HEK293 (cell line): ENCODE measurements around the gene LAMA2.

Experiments
- CTCF ChIA-PET: fragments of 350-600 bp; formaldehyde crosslinking; extraction: SDS; loops from one replicate; lab custom pipeline; 2021; ENCODE audit warnings: antibody characterized with exemption; lab: Yijun Ruan, JAX
- POLR2A ChIA-PET: fragments of 300-600 bp; formaldehyde crosslinking; extraction: SDS; loops from one replicate; lab custom pipeline; 2020; ENCODE audit warnings: antibody characterized with exemption, inconsistent platforms; lab: Yijun Ruan, JAX
- H3K27ac ChIP-seq: fragments of 200-500 bp; sonication (Bioruptor generic); 2 replicates; pipeline ENCODE4 v1.5.1; 2014; ENCODE audit warnings: low read depth, low read length, control low read depth, inconsistent platforms; ENCODE audit errors: extremely low read depth
- H3K36me3 ChIP-seq, 2 experiments: fragments of 200-500 bp in 1 of 2; sonication (Bioruptor generic) in 1 of 2; 1 replicate in 1 of 2; 2 replicates in 1 of 2; pipeline ENCODE4 v1.5.1; 2014 to 2017; ENCODE audit warnings: inconsistent platforms in 2 of 2, low read length in 2 of 2; ENCODE audit not compliant: control insufficient read depth in 2 of 2, insufficient read depth in 1 of 2
- H3K4me1 ChIP-seq: fragments of 200-500 bp; sonication (Bioruptor generic); 2 replicates; pipeline ENCODE4 v1.5.1; 2014; ENCODE audit warnings: mild to moderate bottlenecking, low read length, inconsistent platforms; ENCODE audit not compliant: control insufficient read depth, insufficient read depth
- H3K4me3 ChIP-seq: 2 replicates; pipeline ENCODE4 v1.5.1; 2011; ENCODE audit warnings: low read depth, mild to moderate bottlenecking, control low read depth, low read length, moderate library complexity
- H3K9me3 ChIP-seq: fragments of 200-500 bp; sonication (Bioruptor generic); 2 replicates; pipeline ENCODE4 v1.5.1; 2014; ENCODE audit warnings: low read depth, low read length, inconsistent platforms; ENCODE audit not compliant: control insufficient read depth, insufficient read depth
- FEZF1 ChIP-seq: fragments of 450-650 bp; formaldehyde crosslinking; IDR thresholded peaks from 2 replicates; pipeline ENCODE4 v1.5.1; 2016; ENCODE audit warnings: missing biosample characterization, missing genetic modification characterization
- HOXD13 ChIP-seq: sonication (generic); formaldehyde crosslinking; IDR thresholded peaks from 2 replicates; pipeline ENCODE4 v1.8.0; 2022; ENCODE audit warnings: missing genetic modification reagents, borderline replicate concordance
- KLF7 ChIP-seq: fragments of 450-650 bp; formaldehyde crosslinking; IDR thresholded peaks from 2 replicates; pipeline ENCODE4 v1.5.1; 2016; ENCODE audit warnings: missing biosample characterization, missing genetic modification characterization, borderline replicate concordance
- OVOL3 ChIP-seq: fragments of 450-650 bp; formaldehyde crosslinking; IDR thresholded peaks from 2 replicates; pipeline ENCODE4 v1.5.1; 2016; ENCODE audit warnings: missing biosample characterization, missing genetic modification characterization
- SP7 ChIP-seq: fragments of 450-650 bp; formaldehyde crosslinking; IDR thresholded peaks from 2 replicates; pipeline ENCODE4 v1.5.1; 2016; ENCODE audit warnings: missing biosample characterization, missing genetic modification characterization
- ZBTB1 ChIP-seq: fragments of 450-650 bp; formaldehyde crosslinking; IDR thresholded peaks from 2 replicates; pipeline ENCODE4 v1.5.1; 2016; ENCODE audit warnings: missing biosample characterization, missing genetic modification characterization
- ZNF10 ChIP-seq: fragments of 450-650 bp; formaldehyde crosslinking; IDR thresholded peaks from 2 replicates; pipeline ENCODE4 v1.5.1; 2017; ENCODE audit warnings: missing biosample characterization, missing genetic modification characterization
- ZNF112 ChIP-seq: fragments of 450-650 bp; formaldehyde crosslinking; IDR thresholded peaks from 2 replicates; pipeline ENCODE4 v1.5.0; 2017; ENCODE audit warnings: missing biosample characterization, missing genetic modification characterization
- ZNF132 ChIP-seq: fragments of 450-650 bp; formaldehyde crosslinking; IDR thresholded peaks from 2 replicates; pipeline ENCODE4 v1.5.1; 2017; ENCODE audit warnings: missing biosample characterization, missing genetic modification characterization, borderline replicate concordance
- ZNF146 ChIP-seq: fragments of 450-650 bp; formaldehyde crosslinking; IDR thresholded peaks from 2 replicates; pipeline ENCODE4 v1.5.1; 2016; ENCODE audit warnings: missing biosample characterization, missing genetic modification characterization
- ZNF155 ChIP-seq: fragments of 450-650 bp; formaldehyde crosslinking; IDR thresholded peaks from 2 replicates; pipeline ENCODE4 v1.5.1; 2016; ENCODE audit warnings: missing biosample characterization, missing genetic modification characterization
- ZNF214 ChIP-seq: fragments of 450-650 bp; formaldehyde crosslinking; IDR thresholded peaks from 2 replicates; pipeline ENCODE4 v1.5.1; 2017; ENCODE audit warnings: missing biosample characterization, mild to moderate bottlenecking, missing genetic modification characterization, borderline replicate concordance
- ZNF239 ChIP-seq: fragments of 450-650 bp; formaldehyde crosslinking; IDR thresholded peaks from 2 replicates; pipeline ENCODE4 v1.5.1; 2016; ENCODE audit warnings: missing biosample characterization, missing genetic modification characterization
- ZNF274 ChIP-seq, 2 experiments: fragments of 200-500 bp in 1 of 2; fragments of 450-650 bp in 1 of 2; sonication (Bioruptor generic) in 1 of 2; formaldehyde crosslinking in 1 of 2; IDR thresholded peaks; 2 replicates each; pipeline versions ENCODE4 v1.5.1 to v1.6.1; 2014 to 2016; ENCODE audit warnings: borderline replicate concordance in 1 of 2, inconsistent platforms in 1 of 2, low read length in 1 of 2, missing biosample characterization in 1 of 2, missing genetic modification characterization in 1 of 2
- ZNF324 ChIP-seq: fragments of 450-650 bp; formaldehyde crosslinking; IDR thresholded peaks from 2 replicates; pipeline ENCODE4 v1.5.1; 2016; ENCODE audit warnings: missing biosample characterization, missing genetic modification characterization
- ZNF37A ChIP-seq: fragments of 450-650 bp; IDR thresholded peaks from 2 replicates; pipeline ENCODE4 v1.5.1; 2018; ENCODE audit warnings: missing biosample characterization, missing genetic modification characterization
- ZNF433 ChIP-seq: fragments of 450-650 bp; formaldehyde crosslinking; IDR thresholded peaks from 2 replicates; pipeline ENCODE4 v1.5.1; 2016; ENCODE audit warnings: missing biosample characterization, missing genetic modification characterization, low read depth
- ZNF514 ChIP-seq: fragments of 450-650 bp; formaldehyde crosslinking; IDR thresholded peaks from 2 replicates; pipeline ENCODE4 v1.5.1; 2016; ENCODE audit warnings: missing biosample characterization, missing genetic modification characterization
- ZNF544 ChIP-seq: fragments of 450-650 bp; formaldehyde crosslinking; IDR thresholded peaks from 2 replicates; pipeline ENCODE4 v1.5.0; 2017; ENCODE audit warnings: missing biosample characterization, missing genetic modification characterization
- ZNF571 ChIP-seq: fragments of 450-650 bp; formaldehyde crosslinking; IDR thresholded peaks from 2 replicates; pipeline ENCODE4 v1.5.0; 2017; ENCODE audit warnings: missing biosample characterization, missing genetic modification characterization
- ZNF664 ChIP-seq: fragments of 450-650 bp; formaldehyde crosslinking; IDR thresholded peaks from 2 replicates; pipeline ENCODE4 v1.5.1; 2016; ENCODE audit warnings: missing biosample characterization, missing genetic modification characterization
- ZSCAN30 ChIP-seq: fragments of 450-650 bp; IDR thresholded peaks from 2 replicates; pipeline ENCODE4 v1.5.1; 2018; ENCODE audit warnings: missing biosample characterization, mild to moderate bottlenecking, missing genetic modification characterization, moderate library complexity
- ZXDB ChIP-seq: fragments of 450-650 bp; formaldehyde crosslinking; IDR thresholded peaks from 2 replicates; pipeline ENCODE4 v1.5.1; 2016; ENCODE audit warnings: missing biosample characterization, missing genetic modification characterization
- TF ChIP-seq, protein P1 (sequence below): fragments of 450-650 bp; IDR thresholded peaks from 2 replicates; pipeline ENCODE4 v1.5.1; 2018; ENCODE audit warnings: missing biosample characterization, mild to moderate bottlenecking, missing genetic modification characterization
- TF ChIP-seq, protein P2 (sequence below): fragments of 450-650 bp; formaldehyde crosslinking; conservative IDR thresholded peaks from 2 replicates; pipeline ENCODE4 v1.5.1; 2016; ENCODE audit warnings: low read depth, missing biosample characterization, missing genetic modification characterization
- TF ChIP-seq, protein P3 (sequence below): fragments of 450-650 bp; formaldehyde crosslinking; IDR thresholded peaks from 2 replicates; pipeline ENCODE4 v1.5.1; 2016; ENCODE audit warnings: missing biosample characterization, missing genetic modification characterization

Gene LAMA2

DNA sequence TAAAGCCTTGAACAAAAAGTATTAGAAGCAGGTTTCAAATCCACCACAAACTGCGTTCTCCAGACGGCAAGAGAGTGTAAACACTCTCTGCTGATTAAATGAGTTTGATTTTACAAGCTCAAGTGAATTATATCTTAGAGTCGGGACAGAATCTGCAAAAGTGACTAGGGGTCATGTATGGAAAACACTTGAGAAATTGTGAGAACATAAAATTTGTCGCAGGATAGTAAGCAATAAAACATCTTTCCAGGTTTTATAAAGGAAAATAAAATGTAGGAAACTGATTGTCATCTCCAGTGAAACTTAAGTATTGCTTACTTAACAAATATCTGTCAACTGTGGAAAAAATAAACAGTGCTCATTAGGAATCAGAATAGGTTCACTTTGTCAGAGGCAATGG is 452.9 kb downstream of the LAMA2 start (continued):
- TF ChIP-seq ZNF112 (tag by site-specific recombination) = no peak
- TF ChIP-seq ZNF571 (tag by site-specific recombination) = no peak
- TF ChIP-seq ZNF214 (tag by site-specific recombination) = no peak
- 0 out of 2 replicates have a peak, but pooled peaks have one; percentile 47 for TF ChIP-seq ZXDB (tag by site-specific recombination)
- TF ChIP-seq OVOL3 (tag by site-specific recombination) = peak; percentile 61; the same call in 1 of the 2 replicates
- TF ChIP-seq ZNF146 = no peak
- no peak for TF ChIP-seq ZNF544 (tag by site-specific recombination)
- TF ChIP-seq ZNF239 (tag by site-specific recombination) = no peak
- peak; percentile 77 for TF ChIP-seq FEZF1 (tag by site-specific recombination)
- TF ChIP-seq, all 188 proteins: peak for 11

DNA sequence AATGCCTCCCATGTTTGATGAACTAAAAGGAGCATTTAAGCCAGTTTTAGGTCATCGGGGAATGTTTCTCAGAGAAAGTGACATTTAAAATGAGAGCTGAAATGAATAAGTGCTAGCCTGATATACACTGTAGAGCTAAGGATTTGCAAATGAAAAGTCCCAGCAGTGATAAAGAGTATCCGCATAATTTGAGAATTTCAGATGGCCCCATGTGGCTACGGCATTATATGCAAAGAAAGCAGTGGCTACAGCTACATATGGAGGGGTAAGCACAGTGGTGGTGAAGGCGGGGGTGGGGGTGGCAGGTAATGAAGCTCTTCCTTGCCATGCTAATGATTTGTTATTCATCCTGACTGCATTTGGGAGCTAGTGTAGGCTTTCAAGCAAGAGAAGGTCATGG is 455.7 kb downstream of the LAMA2 start:
- Histone ChIP-seq H3K4me1 (peaks cover 2% of the 10 kb centered on the region; the same call in 1 of the 2 replicates), H3K4me3 (no peak overlapping the region), H3K9me3 (no peaks in the 10 kb centered on the region), H3K36me3 (no peaks in the 10 kb centered on the region), H3K27ac (no peak overlapping the region)
- ChIA-PET POLR2A (no interaction called here), CTCF (interaction anchor here (0.6 to 0.9 kb wide), 2 partner anchors 12 to 36 kb away, joined by 3 to 7 read pairs; no protein-coding TSS in a partner anchor)
- TF ChIP-seq, protein P1, sequence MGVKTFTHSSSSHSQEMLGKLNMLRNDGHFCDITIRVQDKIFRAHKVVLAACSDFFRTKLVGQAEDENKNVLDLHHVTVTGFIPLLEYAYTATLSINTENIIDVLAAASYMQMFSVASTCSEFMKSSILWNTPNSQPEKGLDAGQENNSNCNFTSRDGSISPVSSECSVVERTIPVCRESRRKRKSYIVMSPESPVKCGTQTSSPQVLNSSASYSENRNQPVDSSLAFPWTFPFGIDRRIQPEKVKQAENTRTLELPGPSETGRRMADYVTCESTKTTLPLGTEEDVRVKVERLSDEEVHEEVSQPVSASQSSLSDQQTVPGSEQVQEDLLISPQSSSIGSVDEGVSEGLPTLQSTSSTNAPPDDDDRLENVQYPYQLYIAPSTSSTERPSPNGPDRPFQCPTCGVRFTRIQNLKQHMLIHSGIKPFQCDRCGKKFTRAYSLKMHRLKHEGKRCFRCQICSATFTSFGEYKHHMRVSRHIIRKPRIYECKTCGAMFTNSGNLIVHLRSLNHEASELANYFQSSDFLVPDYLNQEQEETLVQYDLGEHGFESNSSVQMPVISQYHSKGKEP (tag by site-specific recombination) = no peak
- no peak for TF ChIP-seq ZNF132 (tag by site-specific recombination)

DNA sequence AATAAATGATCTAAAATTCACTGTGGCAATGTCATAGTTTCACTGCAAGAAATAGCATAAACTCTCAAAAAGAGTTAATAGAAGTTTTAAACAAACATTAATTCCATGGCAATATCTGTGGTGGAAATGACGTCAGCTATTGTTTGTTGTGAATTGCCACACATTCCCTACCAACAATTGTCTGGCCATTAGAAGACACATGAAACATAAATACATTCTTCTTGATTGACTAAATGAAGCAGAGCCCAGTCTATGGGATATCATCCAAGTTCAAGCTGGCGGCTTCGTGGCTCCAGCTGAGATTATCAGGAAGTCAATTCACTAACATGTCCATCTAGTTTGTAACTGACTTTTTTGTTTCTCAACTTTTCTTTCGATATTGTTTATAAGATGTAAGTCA is 458.0 kb downstream of the LAMA2 start:
- no peaks in the 10 kb centered on the region for H3K9me3 ChIP-seq
- POLR2A ChIA-PET = no interaction called here
- CTCF ChIA-PET = interaction anchor here (1.1 to 1.2 kb wide), 2 partner anchors 8 to 11 kb away, joined by 3 to 5 read pairs; no protein-coding TSS in a partner anchor
- no peak overlapping the region for H3K27ac ChIP-seq
- no peak for TF ChIP-seq ZNF324 (tag by site-specific recombination)
- no peak for TF ChIP-seq ZBTB1 (tag by site-specific recombination)
- TF ChIP-seq ZNF155 (tag by site-specific recombination) = no peak
- no peak for TF ChIP-seq ZNF433 (tag by site-specific recombination)
- no peak for TF ChIP-seq ZNF37A (tag by site-specific recombination)
- no peak for TF ChIP-seq ZNF274 (IDR thresholded peaks at IDR 0.05; ENCODE audit: low read length)
- no peak for TF ChIP-seq ZNF274 (tag by site-specific recombination; IDR thresholded peaks at IDR 0.05; ENCODE audit: borderline replicate concordance)
- no peak for TF ChIP-seq ZNF544 (tag by site-specific recombination)
- TF ChIP-seq ZSCAN30 (tag by site-specific recombination) = no peak
- no peak for TF ChIP-seq KLF7
- no peak for TF ChIP-seq HOXD13 (CRISPR knock-in tag)
- TF ChIP-seq, protein P2, sequence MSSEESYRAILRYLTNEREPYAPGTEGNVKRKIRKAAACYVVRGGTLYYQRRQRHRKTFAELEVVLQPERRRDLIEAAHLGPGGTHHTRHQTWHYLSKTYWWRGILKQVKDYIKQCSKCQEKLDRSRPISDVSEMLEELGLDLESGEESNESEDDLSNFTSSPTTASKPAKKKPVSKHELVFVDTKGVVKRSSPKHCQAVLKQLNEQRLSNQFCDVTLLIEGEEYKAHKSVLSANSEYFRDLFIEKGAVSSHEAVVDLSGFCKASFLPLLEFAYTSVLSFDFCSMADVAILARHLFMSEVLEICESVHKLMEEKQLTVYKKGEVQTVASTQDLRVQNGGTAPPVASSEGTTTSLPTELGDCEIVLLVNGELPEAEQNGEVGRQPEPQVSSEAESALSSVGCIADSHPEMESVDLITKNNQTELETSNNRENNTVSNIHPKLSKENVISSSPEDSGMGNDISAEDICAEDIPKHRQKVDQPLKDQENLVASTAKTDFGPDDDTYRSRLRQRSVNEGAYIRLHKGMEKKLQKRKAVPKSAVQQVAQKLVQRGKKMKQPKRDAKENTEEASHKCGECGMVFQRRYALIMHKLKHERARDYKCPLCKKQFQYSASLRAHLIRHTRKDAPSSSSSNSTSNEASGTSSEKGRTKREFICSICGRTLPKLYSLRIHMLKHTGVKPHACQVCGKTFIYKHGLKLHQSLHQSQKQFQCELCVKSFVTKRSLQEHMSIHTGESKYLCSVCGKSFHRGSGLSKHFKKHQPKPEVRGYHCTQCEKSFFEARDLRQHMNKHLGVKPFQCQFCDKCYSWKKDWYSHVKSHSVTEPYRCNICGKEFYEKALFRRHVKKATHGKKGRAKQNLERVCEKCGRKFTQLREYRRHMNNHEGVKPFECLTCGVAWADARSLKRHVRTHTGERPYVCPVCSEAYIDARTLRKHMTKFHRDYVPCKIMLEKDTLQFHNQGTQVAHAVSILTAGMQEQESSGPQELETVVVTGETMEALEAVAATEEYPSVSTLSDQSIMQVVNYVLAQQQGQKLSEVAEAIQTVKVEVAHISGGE = no peak
- TF ChIP-seq, protein P3, sequence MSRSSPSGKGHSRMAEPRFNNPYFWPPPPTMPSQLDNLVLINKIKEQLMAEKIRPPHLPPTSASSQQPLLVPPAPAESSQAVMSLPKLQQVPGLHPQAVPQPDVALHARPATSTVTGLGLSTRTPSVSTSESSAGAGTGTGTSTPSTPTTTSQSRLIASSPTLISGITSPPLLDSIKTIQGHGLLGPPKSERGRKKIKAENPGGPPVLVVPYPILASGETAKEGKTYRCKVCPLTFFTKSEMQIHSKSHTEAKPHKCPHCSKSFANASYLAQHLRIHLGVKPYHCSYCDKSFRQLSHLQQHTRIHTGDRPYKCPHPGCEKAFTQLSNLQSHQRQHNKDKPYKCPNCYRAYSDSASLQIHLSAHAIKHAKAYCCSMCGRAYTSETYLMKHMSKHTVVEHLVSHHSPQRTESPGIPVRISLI (tag by site-specific recombination) = no peak
- TF ChIP-seq ZNF239 (tag by site-specific recombination) = no peak
- no peak for TF ChIP-seq ZNF514 (tag by site-specific recombination)
- TF ChIP-seq ZNF664 (tag by site-specific recombination) = no peak
- TF ChIP-seq ZNF10 (tag by site-specific recombination) = no peak
- TF ChIP-seq ZNF571 (tag by site-specific recombination) = no peak
- no peak for TF ChIP-seq SP7 (tag by site-specific recombination)
- H3K4me3 ChIP-seq = no peak overlapping the region
- H3K36me3 ChIP-seq = no peaks in the 10 kb centered on the region
- no peaks in the 10 kb centered on the region for H3K4me1 ChIP-seq
